K562 (cell line): ENCODE results near the gene ZNF831. TPM values are rescaled to one million over a fixed set of nuclear protein-coding genes. Genes with fewer than 3 reads are reported as not detected.

Source experiments
- ATAC-seq: fragments of 200-7000 bp; cut with Tn5 transposase; 3 replicates; pipeline ENCODE4 v1.9.1; 2020; ENCODE audit warnings: moderate library complexity
- BruUV-seq: library from RNA; stranded (reverse); fragments of 400-500 nt; replicated peaks from 2 replicates; lab custom pipeline; 2021; lab: Mats Ljungman, UMichigan
- CTCF ChIA-PET: fragments of 300-600 bp; formaldehyde crosslinking; extraction: SDS; loops from one replicate; lab custom pipeline; 2021; ENCODE audit warnings: low intra/inter-chr PET ratio; lab: Yijun Ruan, JAX
- POLR2A ChIA-PET: fragments of 300-600, 350-650 bp; sonication (Branson Sonifier 250); formaldehyde crosslinking; extraction: SDS; loops from one replicate; lab custom pipeline; 2021; ENCODE audit warnings: antibody characterized with exemption, inconsistent platforms; lab: Yijun Ruan, JAX
- DNase-seq, 4 experiments: peaks; one replicate each; pipeline versions ENCODE4 v3.0.0 to v3.0.0-alpha.2; 2011 to 2018; ENCODE audit warnings: low spot score in 3 of 4, mixed read lengths in 3 of 4; ENCODE audit errors: extremely low read depth in 1 of 4
- FAIRE-seq: peaks from 2 replicates; lab custom pipeline; 2011; peaks lifted over from hg19 to GRCh38; lab: Jason Lieb, UNC
- H2AFZ ChIP-seq: 2 replicates; pipeline ENCODE4 v1.6.0; 2011; ENCODE audit warnings: low read depth, low read length, control low read depth, inconsistent platforms
- H3K27ac ChIP-seq: fragments of 200-600 bp; 3 replicates; pipeline ENCODE4 v1.8.0; 2011; ENCODE audit warnings: low read depth, mild to moderate bottlenecking, control low read depth, inconsistent platforms, low read length, moderate library complexity, mixed read lengths; ENCODE audit errors: extremely low read depth
- H3K27me3 ChIP-seq, 2 experiments: fragments of 300-600 bp in 1 of 2; 2 replicates in 1 of 2; 3 replicates in 1 of 2; pipeline versions ENCODE4 v1.6.0 to v1.8.0; 2011; ENCODE audit warnings: inconsistent platforms in 2 of 2, low read length in 2 of 2, mild to moderate bottlenecking in 1 of 2, mixed read lengths in 1 of 2, moderate library complexity in 1 of 2; ENCODE audit not compliant: control insufficient read depth in 2 of 2, insufficient read depth in 2 of 2
- H3K36me3 ChIP-seq: fragments of 300-600 bp; 3 replicates; pipeline ENCODE4 v1.8.0; 2011; ENCODE audit warnings: mild to moderate bottlenecking, low read length, inconsistent platforms; ENCODE audit not compliant: control insufficient read depth, insufficient read depth
- H3K4me1 ChIP-seq, 2 experiments: fragments of 200-600 bp in 1 of 2; replicated peaks in 1 of 2; 2 replicates in 1 of 2; 3 replicates in 1 of 2; pipeline versions ENCODE4 v1.5.1 to v1.8.0; 2011; ENCODE audit warnings: inconsistent platforms in 2 of 2, low read length in 2 of 2, mild to moderate bottlenecking in 1 of 2, mixed read lengths in 1 of 2, moderate library complexity in 1 of 2; ENCODE audit not compliant: control insufficient read depth in 2 of 2, insufficient read depth in 2 of 2
- H3K4me2 ChIP-seq: 2 replicates; pipeline ENCODE4 v1.6.1; 2011; ENCODE audit warnings: low read length, control low read depth, inconsistent platforms, mixed read lengths; ENCODE audit not compliant: insufficient read depth
- H3K4me3 ChIP-seq: fragments of 200-600 bp; sonication (generic), shearing (Covaris generic); 2 replicates; pipeline ENCODE4 v1.5.1; 2016; ENCODE audit warnings: control low read depth, inconsistent platforms
- H3K79me2 ChIP-seq: fragments of 200-600 bp; 3 replicates; pipeline ENCODE4 v1.8.0; 2011; ENCODE audit warnings: low read length, inconsistent platforms; ENCODE audit not compliant: control insufficient read depth, insufficient read depth
- H3K9ac ChIP-seq, 2 experiments: 2 replicates each; pipeline versions ENCODE4 v1.6.0 to v1.6.1; 2011; ENCODE audit warnings: low read depth in 2 of 2, low read length in 2 of 2, control low read depth in 1 of 2, inconsistent platforms in 1 of 2, mild to moderate bottlenecking in 1 of 2, mixed read lengths in 1 of 2; ENCODE audit not compliant: insufficient read depth in 1 of 2
- H3K9me1 ChIP-seq: one replicate; pipeline ENCODE4 v1.6.0; 2011; ENCODE audit warnings: inconsistent platforms, mild to moderate bottlenecking, low read length, moderate library complexity; ENCODE audit not compliant: control insufficient read depth, insufficient read depth
- H3K9me3 ChIP-seq: replicated peaks from 2 replicates; pipeline ENCODE4 v1.5.1; 2011; ENCODE audit warnings: low read depth, low read length, inconsistent platforms; ENCODE audit not compliant: control insufficient read depth, insufficient read depth
- H4K20me1 ChIP-seq: replicated peaks from 2 replicates; pipeline ENCODE4 v1.6.1; 2011; ENCODE audit warnings: low read length, inconsistent platforms, mixed read lengths; ENCODE audit not compliant: control insufficient read depth, insufficient read depth
- ELK1 ChIP-seq: sonication (generic); formaldehyde crosslinking; IDR thresholded peaks from 2 replicates; pipeline ENCODE4 v1.8.1; 2022; ENCODE audit warnings: missing genetic modification reagents
- YBX1 ChIP-seq: fragments of 450-650 bp; IDR thresholded peaks from 2 replicates; pipeline ENCODE4 v1.7.1; 2016; ENCODE audit warnings: mild to moderate bottlenecking
- WGBS: fragments of 100-300 bp; shearing (Covaris generic); methylation state at CpG from one replicate; pipeline ENCODE4 v1.1.6; 2016; ENCODE audit warnings: low coverage, mixed read lengths; ENCODE audit not compliant: insufficient coverage; ENCODE audit errors: missing lambda C conversion rate; 5-methylcytosine and 5-hydroxymethylcytosine counted together
- in situ Hi-C: fragments of 300-500 bp; cut with MboI; formaldehyde crosslinking; loops from 4 replicates; pipeline ENCODE4 v1.15.0; 2018; ENCODE audit warnings: inconsistent platforms, mixed read lengths
- intact Hi-C: fragments of 100-400 bp; cut with micrococcal nuclease; formaldehyde crosslinking; loops from 2 replicates; pipeline ENCODE4 v1.14.2; 2022
- polyA plus RNA-seq, 8 experiments: library from polyadenylated mRNA; depleted of rRNA in 4 of 8; stranded (reverse) in 5 of 8; unstranded in 3 of 8; fragments of >200 nt; fragmentation: Nextera tagmentation in 2 of 8; fragmentation: Illumina TruSeq in 1 of 8; extraction: Ambion mirVana in 2 of 8; extraction: Trizol in 1 of 8; gene quantifications; 2 replicates each; pipeline versions ENCODE4 v1.2.1 to v1.2.3, GENCODE V29; 2011 to 2014; ENCODE audit warnings: inconsistent platforms in 1 of 8, missing spikeins in 1 of 8
- total RNA-seq, 7 experiments: library from RNA; depleted of rRNA in 6 of 7; stranded (reverse); fragments of >200 nt in 6 of 7; fragmentation: Illumina TruSeq in 2 of 7; extraction: Trizol in 2 of 7; gene quantifications; 2 replicates each; pipeline versions ENCODE4 v1.2.1 to v1.2.3, GENCODE V29; 2011 to 2021; ENCODE audit warnings: low replicate concordance in 1 of 7
- TF ChIP-seq, protein P1 (sequence below): sonication (generic); formaldehyde crosslinking; IDR thresholded peaks from 2 replicates; pipeline ENCODE4 v1.8.0; 2023; ENCODE audit warnings: missing genetic modification reagents, mild to moderate bottlenecking, borderline replicate concordance
- TF ChIP-seq, protein P2 (sequence below): fragments of 450-650 bp; conservative IDR thresholded peaks from 2 replicates; pipeline ENCODE4 v1.6.1; 2016; ENCODE audit warnings: missing genetic modification characterization, low read depth, mild to moderate bottlenecking, missing compliant biosample characterization, moderate library complexity

Gene ZNF831
- total and polyA plus RNA-seq, 9 of the 15 experiments (the other 6 are each of a cell fraction or from before 2014, with no cell fraction given), result not detected

DNA sequence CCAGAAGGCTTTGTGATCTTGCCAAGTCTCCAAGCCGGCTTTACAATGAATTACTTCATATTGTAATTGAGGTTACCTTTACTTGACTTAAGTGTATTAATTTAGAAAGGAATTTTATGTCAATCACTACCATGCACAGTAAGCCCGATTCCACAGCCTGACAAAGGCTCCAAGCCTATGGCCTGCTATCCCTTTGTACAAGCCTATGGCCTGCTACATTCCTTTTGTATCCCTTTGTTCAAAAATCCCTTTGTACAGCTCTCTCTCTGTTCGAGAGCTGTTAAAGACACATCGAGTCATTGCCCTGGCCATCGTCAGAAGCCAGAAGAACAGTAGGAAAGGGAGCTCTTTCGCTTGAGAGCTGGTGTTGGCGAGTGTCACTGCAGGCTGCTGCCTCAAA is 134.1 kb downstream of the ZNF831 start:
- in situ Hi-C loops, result no loop called here
- Histone ChIP-seq H3K79me2 (no peaks in the 10 kb centered on the region), H2AFZ (no peak overlapping the region), H3K9ac (no peak overlapping the region), H3K9me1 (no peaks in the 10 kb centered on the region), H3K27me3 (peaks cover 7 to 22% of the 10 kb centered on the region in 2 experiments; a peak in 3 of 5 replicates), H3K4me2 (no peak overlapping the region), H3K27ac (no peak overlapping the region), H3K36me3 (no peaks in the 10 kb centered on the region), H3K4me3 (no peak overlapping the region), H3K9me3 (no peaks in the 10 kb centered on the region), H4K20me1 (no peaks in the 10 kb centered on the region; the same call in 1 of the 2 replicates), H3K4me1 (no peaks in the 10 kb centered on the region)
- no peak for FAIRE-seq
- ChIA-PET CTCF (no interaction called here), POLR2A (interaction anchor here (0.7 to 1.0 kb wide), 2 partner anchors 18 to 59 kb away, joined by 3 read pairs; no protein-coding TSS in a partner anchor)
- intact Hi-C loops, result no loop called here
- no peak for ATAC-seq
- no peak for DNase-seq
- TF ChIP-seq ELK1 (no peak), YBX1 (no peak)
- TF ChIP-seq, protein P1, sequence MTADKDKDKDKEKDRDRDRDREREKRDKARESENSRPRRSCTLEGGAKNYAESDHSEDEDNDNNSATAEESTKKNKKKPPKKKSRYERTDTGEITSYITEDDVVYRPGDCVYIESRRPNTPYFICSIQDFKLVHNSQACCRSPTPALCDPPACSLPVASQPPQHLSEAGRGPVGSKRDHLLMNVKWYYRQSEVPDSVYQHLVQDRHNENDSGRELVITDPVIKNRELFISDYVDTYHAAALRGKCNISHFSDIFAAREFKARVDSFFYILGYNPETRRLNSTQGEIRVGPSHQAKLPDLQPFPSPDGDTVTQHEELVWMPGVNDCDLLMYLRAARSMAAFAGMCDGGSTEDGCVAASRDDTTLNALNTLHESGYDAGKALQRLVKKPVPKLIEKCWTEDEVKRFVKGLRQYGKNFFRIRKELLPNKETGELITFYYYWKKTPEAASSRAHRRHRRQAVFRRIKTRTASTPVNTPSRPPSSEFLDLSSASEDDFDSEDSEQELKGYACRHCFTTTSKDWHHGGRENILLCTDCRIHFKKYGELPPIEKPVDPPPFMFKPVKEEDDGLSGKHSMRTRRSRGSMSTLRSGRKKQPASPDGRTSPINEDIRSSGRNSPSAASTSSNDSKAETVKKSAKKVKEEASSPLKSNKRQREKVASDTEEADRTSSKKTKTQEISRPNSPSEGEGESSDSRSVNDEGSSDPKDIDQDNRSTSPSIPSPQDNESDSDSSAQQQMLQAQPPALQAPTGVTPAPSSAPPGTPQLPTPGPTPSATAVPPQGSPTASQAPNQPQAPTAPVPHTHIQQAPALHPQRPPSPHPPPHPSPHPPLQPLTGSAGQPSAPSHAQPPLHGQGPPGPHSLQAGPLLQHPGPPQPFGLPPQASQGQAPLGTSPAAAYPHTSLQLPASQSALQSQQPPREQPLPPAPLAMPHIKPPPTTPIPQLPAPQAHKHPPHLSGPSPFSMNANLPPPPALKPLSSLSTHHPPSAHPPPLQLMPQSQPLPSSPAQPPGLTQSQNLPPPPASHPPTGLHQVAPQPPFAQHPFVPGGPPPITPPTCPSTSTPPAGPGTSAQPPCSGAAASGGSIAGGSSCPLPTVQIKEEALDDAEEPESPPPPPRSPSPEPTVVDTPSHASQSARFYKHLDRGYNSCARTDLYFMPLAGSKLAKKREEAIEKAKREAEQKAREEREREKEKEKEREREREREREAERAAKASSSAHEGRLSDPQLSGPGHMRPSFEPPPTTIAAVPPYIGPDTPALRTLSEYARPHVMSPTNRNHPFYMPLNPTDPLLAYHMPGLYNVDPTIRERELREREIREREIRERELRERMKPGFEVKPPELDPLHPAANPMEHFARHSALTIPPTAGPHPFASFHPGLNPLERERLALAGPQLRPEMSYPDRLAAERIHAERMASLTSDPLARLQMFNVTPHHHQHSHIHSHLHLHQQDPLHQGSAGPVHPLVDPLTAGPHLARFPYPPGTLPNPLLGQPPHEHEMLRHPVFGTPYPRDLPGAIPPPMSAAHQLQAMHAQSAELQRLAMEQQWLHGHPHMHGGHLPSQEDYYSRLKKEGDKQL, result no peak
- TF ChIP-seq, protein P2, sequence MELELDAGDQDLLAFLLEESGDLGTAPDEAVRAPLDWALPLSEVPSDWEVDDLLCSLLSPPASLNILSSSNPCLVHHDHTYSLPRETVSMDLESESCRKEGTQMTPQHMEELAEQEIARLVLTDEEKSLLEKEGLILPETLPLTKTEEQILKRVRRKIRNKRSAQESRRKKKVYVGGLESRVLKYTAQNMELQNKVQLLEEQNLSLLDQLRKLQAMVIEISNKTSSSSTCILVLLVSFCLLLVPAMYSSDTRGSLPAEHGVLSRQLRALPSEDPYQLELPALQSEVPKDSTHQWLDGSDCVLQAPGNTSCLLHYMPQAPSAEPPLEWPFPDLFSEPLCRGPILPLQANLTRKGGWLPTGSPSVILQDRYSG (tag), result no peak
- BruUV-seq, result no TSS peak
- WGBS, result 1% methylated on average over 7 of the region's 7 CpGs
